Measurements from ENCODE around the gene IL17RA.
A peak's percentile ranks its signal among the peaks of the same experiment; 100 is the strongest.

IL17RA gene

GRCh38 chr22:17074648-17075002, 10.2 kb upstream of the IL17RA start:
- Mint-ChIP-seq H3K27ac (no peak overlapping the region), H3K36me3 (ENCODE audit: low read depth) (no peaks in the 10 kb centered on the region), H3K4me1 (no peaks in the 10 kb centered on the region), H3K4me3 (no peak overlapping the region), H3K9me3 (peaks cover 5% of the 10 kb centered on the region), H3K27me3 (ENCODE audit: low read depth, poor library complexity) (peaks cover 25% of the 10 kb centered on the region)
- DNase-seq = no peak
- TF ChIP-seq CTCF (IDR thresholded peaks at IDR 0.05) = no peak

GRCh38 chr22:17077255-17077654, 7.5 kb upstream of the IL17RA start:
- H3K9me3 Mint-ChIP-seq = peaks cover 5% of the 10 kb centered on the region
- H3K27me3 Mint-ChIP-seq (ENCODE audit: low read depth, poor library complexity) = peaks cover 27% of the 10 kb centered on the region
- H3K27ac Mint-ChIP-seq = no peak overlapping the region
- no peak for TF ChIP-seq CTCF (IDR thresholded peaks at IDR 0.05)
- no peak for DNase-seq
- no peaks in the 10 kb centered on the region for H3K36me3 Mint-ChIP-seq (ENCODE audit: low read depth)
- no peak overlapping the region for H3K4me3 Mint-ChIP-seq
- H3K4me1 Mint-ChIP-seq = no peaks in the 10 kb centered on the region

- H3K27me3 Mint-ChIP-seq (ENCODE audit: low read depth, poor library complexity) = peaks cover 29% of the 10 kb centered on the region
- H3K27ac Mint-ChIP-seq = no peak overlapping the region
- DNase-seq = no peak
- TF ChIP-seq CTCF (IDR thresholded peaks at IDR 0.05) = no peak
- peaks cover 5% of the 10 kb centered on the region for H3K4me1 Mint-ChIP-seq
- H3K36me3 Mint-ChIP-seq (ENCODE audit: low read depth) = no peaks in the 10 kb centered on the region
- no peaks in the 10 kb centered on the region for H3K9me3 Mint-ChIP-seq
- H3K4me3 Mint-ChIP-seq = no peak overlapping the region
Observed at GRCh38 chr22:17079572-17079971, 5.2 kb upstream of the IL17RA start.

- Mint-ChIP-seq H3K27ac (no peak overlapping the region), H3K4me3 (peak overlapping the region; percentile 85), H3K4me1 (peaks cover 10% of the 10 kb centered on the region), H3K36me3 (ENCODE audit: low read depth) (no peaks in the 10 kb centered on the region), H3K27me3 (ENCODE audit: low read depth, poor library complexity) (peaks cover 55% of the 10 kb centered on the region), H3K9me3 (no peaks in the 10 kb centered on the region)
- no peak for TF ChIP-seq CTCF (IDR thresholded peaks at IDR 0.05)
- DNase-seq = no peak
Observed at GRCh38 chr22:17083255-17083654, 1.5 kb upstream of the IL17RA start.

- Mint-ChIP-seq H3K27ac (no peak overlapping the region), H3K9me3 (no peaks in the 10 kb centered on the region), H3K27me3 (ENCODE audit: low read depth, poor library complexity) (peaks cover 58% of the 10 kb centered on the region)
Observed at GRCh38 chr22:17083811-17084441, 874 bp upstream of the IL17RA start.

More at GRCh38 chr22:17083811-17084441, 874 bp upstream of the IL17RA start:
- peak overlapping the region; percentile 85 for H3K4me3 Mint-ChIP-seq
- peaks cover 10% of the 10 kb centered on the region for H3K4me1 Mint-ChIP-seq
- no peak for DNase-seq
- no peaks in the 10 kb centered on the region for H3K36me3 Mint-ChIP-seq (ENCODE audit: low read depth)
- TF ChIP-seq CTCF (IDR thresholded peaks at IDR 0.05) = no peak
